Activated CD4-positive, alpha-beta T cell treated with anti-CD3 and anti-CD28 coated beads for 36 hours (primary cell): Measurements from ENCODE around the gene MAZ. TPM values are rescaled to one million over a fixed set of nuclear protein-coding genes. Genes with fewer than 3 reads are reported as not detected.
"Not testable (repeated sequence)": the region's sequence is repeated elsewhere in the genome, so short reads cannot be mapped to it uniquely, and the experiment has no call there.

Experiments
- ATAC-seq: fragments of 200-7000 bp; cut with Tn5 transposase; one replicate; pipeline ENCODE4 v1.10.0; 2021; ENCODE audit warnings: mild to moderate bottlenecking, moderate library complexity
- CTCF ChIA-PET: fragments of 350-600 bp; sonication (Branson Sonifier 250); formaldehyde crosslinking; loops from one replicate; lab custom pipeline; 2021; ENCODE audit warnings: antibody characterized with exemption; lab: Charles Lee
- POLR2A ChIA-PET: fragments of 350-600 bp; sonication (Branson Sonifier 250); formaldehyde crosslinking; loops from one replicate; lab custom pipeline; 2021; ENCODE audit warnings: antibody characterized with exemption, inconsistent platforms; lab: Charles Lee
- DNase-seq: peaks from one replicate; pipeline ENCODE4 v3.0.0-alpha.2; 2020
- H3K27ac Mint-ChIP-seq: one replicate; pipeline ENCODE4 v1.8.0; 2021; ENCODE audit warnings: mixed read lengths
- H3K27me3 Mint-ChIP-seq: one replicate; pipeline ENCODE4 v1.8.0; 2021; ENCODE audit warnings: mixed read lengths
- H3K36me3 Mint-ChIP-seq: one replicate; pipeline ENCODE4 v1.8.0; 2021; ENCODE audit warnings: low read depth, mixed read lengths
- H3K4me1 Mint-ChIP-seq: one replicate; pipeline ENCODE4 v1.8.0; 2021; ENCODE audit warnings: mixed read lengths
- H3K4me3 Mint-ChIP-seq: one replicate; pipeline ENCODE4 v1.8.0; 2021; ENCODE audit warnings: mild to moderate bottlenecking, moderate library complexity, mixed read lengths
- H3K9me3 Mint-ChIP-seq: one replicate; pipeline ENCODE4 v1.8.0; 2021; ENCODE audit warnings: low read depth, mixed read lengths
- intact Hi-C, 2 experiments: fragments of 100-400 bp; cut with DNase I in 1 of 2; cut with micrococcal nuclease in 1 of 2; formaldehyde crosslinking; loops; one replicate each; pipeline versions ENCODE4 v1.14.2 to v1.15.1; 2022 to 2024; cut with DNase I, micrococcal nuclease
- total RNA-seq, 2 experiments: library from RNA; stranded (reverse); gene quantifications; one replicate each; pipeline ENCODE4 v1.2.3, GENCODE V29; 2021

Gene MAZ
- total RNA-seq, 2 experiments from 2014 or later, result 306 to 387 TPM

- intact Hi-C loops, result loop anchor here (1.0 to 2.0 kb wide), 6 partner anchors 9 to 817 kb away; partner anchors contain the start of gene PAGR1 (in 1 of the 2)
- DNase-seq (peak; percentile 72), ATAC-seq (peak; percentile 57)
- Mint-ChIP-seq H3K4me3 (peak overlapping the region; percentile 53), H3K27me3 (no peaks in the 10 kb centered on the region), H3K9me3 (no peaks in the 10 kb centered on the region), H3K36me3 (peaks cover 18% of the 10 kb centered on the region), H3K27ac (peak overlapping the region; percentile 91), H3K4me1 (peaks cover 78% of the 10 kb centered on the region)
- POLR2A ChIA-PET, result interaction anchor here (0.6 to 4.5 kb wide), 4 partner anchors 7 to 93 kb away, joined by 3 to 25 read pairs (median 10); partner anchors contain the start of gene PAGR1
- CTCF ChIA-PET, result interaction anchor here (0.7 to 6.4 kb wide), 7 partner anchors 9 to 150 kb away, joined by 3 to 53 read pairs (median 10); partner anchors contain the start of gene PAGR1
Observed at GRCh38 chr16:29825145-29826044, 19.1 kb downstream of the MAZ start.

GRCh38 chr16:29826342-29826695 lies 20.0 kb downstream of the MAZ start:
- H3K4me1 Mint-ChIP-seq, result peaks cover 78% of the 10 kb centered on the region
- H3K27me3 Mint-ChIP-seq, result no peaks in the 10 kb centered on the region

GRCh38 chr16:29830774-29831173 lies 24.4 kb downstream of the MAZ start:
- CTCF ChIA-PET, result no interaction called here
- Mint-ChIP-seq H3K9me3 (no peaks in the 10 kb centered on the region), H3K4me1 (peaks cover 44% of the 10 kb centered on the region), H3K27me3 (no peaks in the 10 kb centered on the region), H3K27ac (no peak overlapping the region), H3K4me3 (no peak overlapping the region), H3K36me3 (peaks cover 28% of the 10 kb centered on the region)
- POLR2A ChIA-PET, result no interaction called here
- intact Hi-C loops, result no loop called here
- DNase-seq (no peak), ATAC-seq (no peak)

More at GRCh38 chr16:29826342-29826695, 20.0 kb downstream of the MAZ start:
- ChIA-PET CTCF (interaction anchor here (0.6 to 6.4 kb wide), 11 partner anchors 8 to 268 kb away, joined by 3 to 53 read pairs (median 4); partner anchors contain the start of gene PAGR1), POLR2A (interaction anchor here (0.7 to 4.5 kb wide), 6 partner anchors 8 to 360 kb away, joined by 3 to 25 read pairs (median 6); partner anchors contain the start of gene PAGR1)
- H3K4me3 Mint-ChIP-seq, result peak overlapping the region; percentile 53
- DNase-seq (no peak), ATAC-seq (no peak)
- H3K9me3 Mint-ChIP-seq, result no peaks in the 10 kb centered on the region
- intact Hi-C loops, result loop anchor here in 1 of 2 experiments (2.0 kb wide), 2 partner anchors 42 to 818 kb away; no protein-coding TSS in a partner anchor
- peak overlapping the region; percentile 92 for H3K27ac Mint-ChIP-seq
- H3K36me3 Mint-ChIP-seq, result peaks cover 14% of the 10 kb centered on the region

GRCh38 chr16:29831490-29831889 lies 25.2 kb downstream of the MAZ start:
- intact Hi-C loops, result no loop called here
- POLR2A ChIA-PET, result no interaction called here
- Mint-ChIP-seq H3K27me3 (no peaks in the 10 kb centered on the region), H3K27ac (no peak overlapping the region), H3K36me3 (peaks cover 31% of the 10 kb centered on the region), H3K4me3 (no peak overlapping the region), H3K4me1 (peaks cover 37% of the 10 kb centered on the region), H3K9me3 (no peaks in the 10 kb centered on the region)
- CTCF ChIA-PET, result no interaction called here
- DNase-seq, result no peak
- no peak for ATAC-seq

GRCh38 chr16:29833219-29833618 lies 26.9 kb downstream of the MAZ start:
- H3K27ac Mint-ChIP-seq, DNase-seq, ATAC-seq, H3K27me3 Mint-ChIP-seq, H3K9me3 Mint-ChIP-seq, H3K4me3 Mint-ChIP-seq, intact Hi-C loops: not testable (repeated sequence)
- ChIA-PET POLR2A (interaction anchor here (0.5 to 0.6 kb wide), 3 partner anchors 9 to 39 kb away, joined by 3 to 7 read pairs (median 4); no protein-coding TSS in a partner anchor), CTCF (interaction anchor here (0.7 to 2.0 kb wide), 2 partner anchors 13 to 45 kb away, joined by 3 to 6 read pairs; partner anchors contain the start of gene MVP)
- Mint-ChIP-seq H3K4me1 (peaks cover 22% of the 10 kb centered on the region), H3K36me3 (peaks cover 41% of the 10 kb centered on the region)

- no peaks in the 10 kb centered on the region for H3K27me3 Mint-ChIP-seq
- H3K9me3 Mint-ChIP-seq, result no peaks in the 10 kb centered on the region
- H3K27ac Mint-ChIP-seq, result peak overlapping the region; percentile 55
- peaks cover 41% of the 10 kb centered on the region for H3K36me3 Mint-ChIP-seq
- H3K4me1 Mint-ChIP-seq, result peaks cover 17% of the 10 kb centered on the region
- intact Hi-C loops, result no loop called here
- DNase-seq (peak; percentile 45), ATAC-seq (peak; percentile 16)
- ChIA-PET POLR2A (no interaction called here), CTCF (interaction anchor here (1.1 to 2.0 kb wide), 2 partner anchors 14 kb away, joined by 6 read pairs; partner anchors contain the start of gene MVP)
- H3K4me3 Mint-ChIP-seq, result no peak overlapping the region
Observed at GRCh38 chr16:29834079-29834478, 27.8 kb downstream of the MAZ start.

GRCh38 chr16:29835926-29836325 lies 29.6 kb downstream of the MAZ start:
- DNase-seq (no peak), ATAC-seq (no peak)
- ChIA-PET CTCF (interaction anchor here (0.5 to 1.3 kb wide), 3 partner anchors 11 to 13 kb away, joined by 3 to 5 read pairs (median 3); no protein-coding TSS in a partner anchor), POLR2A (no interaction called here)
- intact Hi-C loops, result no loop called here
- Mint-ChIP-seq H3K4me3 (no peak overlapping the region), H3K27me3 (no peaks in the 10 kb centered on the region), H3K36me3 (peaks cover 52% of the 10 kb centered on the region), H3K27ac (no peak overlapping the region), H3K9me3 (no peaks in the 10 kb centered on the region), H3K4me1 (peaks cover 8% of the 10 kb centered on the region)

- Mint-ChIP-seq H3K36me3 (peaks cover 52% of the 10 kb centered on the region), H3K27ac (no peak overlapping the region), H3K27me3 (no peaks in the 10 kb centered on the region), H3K4me1 (peaks cover 8% of the 10 kb centered on the region), H3K9me3 (no peaks in the 10 kb centered on the region), H3K4me3 (no peak overlapping the region)
- POLR2A ChIA-PET, result no interaction called here
- intact Hi-C loops, result no loop called here
- CTCF ChIA-PET, result interaction anchor here (2.1 kb wide), 1 partner anchor 12 kb away, joined by 12 read pairs; no protein-coding TSS in a partner anchor
- DNase-seq, result no peak
- no peak for ATAC-seq
Observed at GRCh38 chr16:29836623-29837022, 30.3 kb downstream of the MAZ start.

GRCh38 chr16:29837841-29838240 lies 31.5 kb downstream of the MAZ start:
- ChIA-PET CTCF (interaction anchor here (0.7 to 2.1 kb wide), 2 partner anchors 11 to 86 kb away, joined by 3 to 12 read pairs; no protein-coding TSS in a partner anchor), POLR2A (no interaction called here)
- intact Hi-C loops, result no loop called here
- ATAC-seq (no peak), DNase-seq (no peak)
- Mint-ChIP-seq H3K27ac (no peak overlapping the region), H3K27me3 (no peaks in the 10 kb centered on the region), H3K4me1 (peaks cover 8% of the 10 kb centered on the region), H3K9me3 (no peaks in the 10 kb centered on the region), H3K36me3 (peaks cover 47% of the 10 kb centered on the region), H3K4me3 (no peak overlapping the region)

- ATAC-seq, result no peak
- DNase-seq, result no peak
- Mint-ChIP-seq H3K27me3 (no peaks in the 10 kb centered on the region), H3K36me3 (peaks cover 33% of the 10 kb centered on the region), H3K4me3 (no peak overlapping the region), H3K4me1 (no peaks in the 10 kb centered on the region), H3K9me3 (no peaks in the 10 kb centered on the region), H3K27ac (no peak overlapping the region)
- intact Hi-C loops, result no loop called here
- ChIA-PET POLR2A (interaction anchor here (0.6 kb wide), 1 partner anchor 120 kb away, joined by 9 read pairs; no protein-coding TSS in a partner anchor), CTCF (no interaction called here)
Observed at GRCh38 chr16:29839822-29840221, 33.5 kb downstream of the MAZ start.

GRCh38 chr16:29840240-29840639 lies 33.9 kb downstream of the MAZ start:
- intact Hi-C loops, result no loop called here
- Mint-ChIP-seq H3K9me3 (no peaks in the 10 kb centered on the region), H3K27ac (no peak overlapping the region), H3K36me3 (peaks cover 35% of the 10 kb centered on the region), H3K27me3 (no peaks in the 10 kb centered on the region), H3K4me3 (no peak overlapping the region), H3K4me1 (no peaks in the 10 kb centered on the region)
- ChIA-PET POLR2A (no interaction called here), CTCF (interaction anchor here (1.0 kb wide), 1 partner anchor 23 kb away, joined by 3 read pairs; no protein-coding TSS in a partner anchor)
- no peak for ATAC-seq
- no peak for DNase-seq
